OCI-LY3 (cell line): ENCODE measurements around the gene C2CD2L.

ENCODE experiments used
- CTCF ChIP-seq: fragments of 200-600, 300-600 bp; sonication (generic); IDR thresholded peaks from 2 replicates; pipeline ENCODE4 v1.5.1; 2014; ENCODE audit warnings: antibody characterized with exemption, low read length, low read depth
- EZH2phosphoT487 ChIP-seq: fragments of 200-600 bp; shearing (Covaris generic); IDR thresholded peaks from 2 replicates; pipeline ENCODE4 v1.6.1; 2018; ENCODE audit warnings: antibody characterized with exemption, mixed run types, low read depth

DNA sequence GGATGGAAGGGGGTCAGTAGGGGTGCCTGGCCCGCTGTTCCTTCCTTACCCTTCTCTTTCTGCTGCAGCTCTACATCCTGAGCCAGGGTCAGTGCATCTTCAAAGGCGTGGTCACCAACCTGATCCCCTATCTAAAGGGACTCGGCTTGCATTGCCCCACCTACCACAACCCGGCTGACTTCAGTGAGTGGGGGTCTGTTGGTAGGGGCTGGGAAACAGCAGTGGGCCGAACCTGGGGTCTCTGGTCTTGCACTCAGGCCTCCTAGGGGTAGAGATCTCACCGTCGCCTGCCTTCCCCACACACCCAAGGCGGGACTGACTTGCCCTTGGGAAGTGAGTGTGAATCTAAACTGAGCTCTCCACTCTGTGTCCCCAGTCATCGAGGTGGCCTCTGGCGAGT is 49.4 kb downstream of the C2CD2L start:
- TF ChIP-seq CTCF (no peak), EZH2phosphoT487 (no peak)
